Left lung (tissue), 10 donors: ENCODE results near the gene RBMS3. TPM values are rescaled to one million over a fixed set of nuclear protein-coding genes. Genes with fewer than 3 reads are reported as not detected.

Experiments used
- ATAC-seq: fragments of 200-7000 bp; cut with Tn5 transposase; one replicate; pipeline ENCODE4 v1.9.1; 2020; ENCODE audit warnings: moderate library complexity
- DNase-seq, 4 donors: peaks; one replicate each; pipeline ENCODE4 v3.0.0-alpha.2; 2013 to 2020
- H3K27ac ChIP-seq, 2 donors: fragments of 200-600 bp; sonication (generic) in 1 of 2; one replicate each; pipeline versions ENCODE4 v1.5.0 to v1.8.0; 2020 to 2021
- H3K27me3 ChIP-seq, 2 donors: fragments of 200-600 bp; sonication (generic) in 1 of 2; one replicate each; pipeline versions ENCODE4 v1.5.0 to v1.8.0; 2020 to 2021
- H3K36me3 ChIP-seq, 2 donors: fragments of 200-600 bp; sonication (generic) in 1 of 2; one replicate each; pipeline versions ENCODE4 v1.5.0 to v1.8.0; 2020 to 2021
- H3K4me1 ChIP-seq, 2 donors: fragments of 200-600 bp; one replicate each; pipeline ENCODE4 v1.8.0; 2021
- H3K4me3 ChIP-seq, 2 donors: fragments of 200-600 bp; sonication (generic) in 1 of 2; one replicate each; pipeline versions ENCODE4 v1.5.0 to v1.8.0; 2020 to 2021; ENCODE audit warnings: mild to moderate bottlenecking in 1 of 2
- H3K9me3 ChIP-seq, 2 donors: fragments of 200-600 bp; sonication (generic) in 1 of 2; one replicate each; pipeline versions ENCODE4 v1.5.0 to v1.8.0; 2020 to 2021
- CTCF ChIP-seq, 2 donors: fragments of 200-600 bp; sonication (generic) in 1 of 2; IDR thresholded peaks; one replicate each; pipeline versions ENCODE4 v1.5.0 to v1.8.0; 2021; ENCODE audit warnings: antibody characterized with exemption in 2 of 2
- intact Hi-C, 2 donors: fragments of 100-400 bp; cut with DNase I; formaldehyde crosslinking; loops; one replicate each; pipeline versions ENCODE4 v1.11.2 to v1.14.2; 2022
- polyA plus RNA-seq, 6 donors: library from polyadenylated mRNA; unstranded; fragments of 120-200 nt; gene quantifications; one replicate each; pipeline ENCODE4 v1.2.1, GENCODE V29; 2013; ENCODE audit not compliant: insufficient read length in 6 of 6
- total RNA-seq, 2 donors: library from RNA; stranded (reverse); fragmentation: NEBNext Ultra II Directional; extraction: Animal tissue kit (Norgen Biotek cat#: 25700); gene quantifications; one replicate each; pipeline ENCODE4 v1.2.1, GENCODE V29; 2021
- donor health status: DM: no; HTN: yes; CAD: no.
- donor health status: DM: no; HTN: no; CAD: no.

Gene RBMS3
- total and polyA plus RNA-seq, 8 donors: 27.1 to 51.6 (median 37.6) TPM

DNA sequence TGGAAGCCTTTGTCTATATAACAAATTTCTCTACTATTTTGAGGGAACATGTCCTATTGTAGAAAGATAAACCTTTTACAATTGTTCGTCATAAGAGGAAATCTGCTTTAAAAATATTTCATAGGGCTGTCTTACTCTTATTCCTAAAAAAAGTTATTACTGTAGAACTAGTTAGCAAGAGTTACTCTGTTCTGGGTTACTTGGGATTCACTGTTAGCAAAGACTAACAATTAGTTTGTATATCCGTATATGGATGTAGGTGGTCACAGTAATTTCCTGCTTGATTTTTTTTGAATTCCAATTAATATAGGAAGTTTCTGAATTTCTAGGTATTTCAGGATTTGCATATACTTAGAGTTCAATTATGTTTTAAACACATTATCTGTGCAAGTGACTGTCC is 413.5 kb downstream of the RBMS3 start:
- peak overlapping the region; percentile 59 to 74 for H3K27ac ChIP-seq
- TF ChIP-seq CTCF (IDR thresholded peaks at IDR 0.05): no peak
- intact Hi-C loops: no loop called here
- no peak overlapping the region for H3K4me3 ChIP-seq
- H3K9me3 ChIP-seq: no peaks in the 10 kb centered on the region
- H3K4me1 ChIP-seq: peaks cover 16 to 19% of the 10 kb centered on the region in 2 donors
- DNase-seq (no peak), ATAC-seq (peak; percentile 12)
- H3K27me3 ChIP-seq: no peaks in the 10 kb centered on the region
- H3K36me3 ChIP-seq: no peaks in the 10 kb centered on the region

GRCh38 chr3:29694783-29695182 is 413.9 kb downstream of the RBMS3 start:
- H3K27ac ChIP-seq: peak overlapping the region; percentile 59 to 74

DNA sequence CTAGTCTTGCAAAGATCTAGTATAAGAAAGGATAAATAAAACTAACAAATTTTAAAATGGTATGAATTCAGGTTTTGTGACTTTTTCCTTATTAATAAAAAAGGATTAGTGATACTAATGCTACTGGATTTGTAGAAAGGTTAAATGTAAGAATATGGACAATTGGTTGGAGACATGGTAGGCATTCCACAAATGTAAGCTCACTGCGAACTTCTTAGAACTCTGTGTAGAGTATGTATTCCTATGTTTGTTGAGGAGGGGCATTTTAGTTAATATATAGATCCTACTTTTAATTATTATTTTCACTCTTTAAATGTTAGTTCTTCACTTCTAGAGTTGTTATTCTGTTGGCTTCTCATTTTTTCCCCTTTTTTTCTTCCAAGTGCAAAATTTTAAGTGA is 414.3 kb downstream of the RBMS3 start:
- ATAC-seq: peak; percentile 9
- Histone ChIP-seq H3K36me3 (no peaks in the 10 kb centered on the region), H3K4me1 (peaks cover 16 to 19% of the 10 kb centered on the region in 2 donors), H3K27ac (peak overlapping the region; percentile 59 to 74), H3K4me3 (no peak overlapping the region), H3K9me3 (no peaks in the 10 kb centered on the region), H3K27me3 (no peaks in the 10 kb centered on the region)
- no peak for TF ChIP-seq CTCF (IDR thresholded peaks at IDR 0.05)
- DNase-seq: no peak
- intact Hi-C loops: no loop called here

More at GRCh38 chr3:29694783-29695182, 413.9 kb downstream of the RBMS3 start:
- DNase-seq (no peak), ATAC-seq (peak; percentile 95)
- no peak for TF ChIP-seq CTCF (IDR thresholded peaks at IDR 0.05)
- Histone ChIP-seq H3K27me3 (no peaks in the 10 kb centered on the region), H3K9me3 (no peaks in the 10 kb centered on the region), H3K4me3 (no peak overlapping the region), H3K4me1 (peaks cover 16 to 19% of the 10 kb centered on the region in 2 donors), H3K36me3 (no peaks in the 10 kb centered on the region)
- intact Hi-C loops: no loop called here

- Histone ChIP-seq H3K27ac (peak overlapping the region; percentile 59 to 74), H3K27me3 (no peaks in the 10 kb centered on the region), H3K9me3 (no peaks in the 10 kb centered on the region), H3K4me1 (peaks cover 16 to 19% of the 10 kb centered on the region in 2 donors), H3K4me3 (no peak overlapping the region), H3K36me3 (no peaks in the 10 kb centered on the region)
- no peak for TF ChIP-seq CTCF (IDR thresholded peaks at IDR 0.05)
- DNase-seq (peak in 2 of 4 donors; percentile 76 to 82), ATAC-seq (peak; percentile 54)
- intact Hi-C loops: no loop called here
Observed at GRCh38 chr3:29695643-29696198, 414.9 kb downstream of the RBMS3 start.

GRCh38 chr3:29696311-29696710 is 415.4 kb downstream of the RBMS3 start:
- intact Hi-C loops: no loop called here
- Histone ChIP-seq H3K36me3 (no peaks in the 10 kb centered on the region), H3K4me3 (no peak overlapping the region), H3K27me3 (no peaks in the 10 kb centered on the region), H3K27ac (peak overlapping the region; percentile 59 to 74), H3K4me1 (peaks cover 16 to 19% of the 10 kb centered on the region in 2 donors), H3K9me3 (peaks cover 0 to 5% of the 10 kb centered on the region in 2 donors)
- no peak for TF ChIP-seq CTCF (IDR thresholded peaks at IDR 0.05)
- DNase-seq: no peak
- no peak for ATAC-seq
